ENCODE measurements around the gene TBCD.

The TBCD gene

DNA sequence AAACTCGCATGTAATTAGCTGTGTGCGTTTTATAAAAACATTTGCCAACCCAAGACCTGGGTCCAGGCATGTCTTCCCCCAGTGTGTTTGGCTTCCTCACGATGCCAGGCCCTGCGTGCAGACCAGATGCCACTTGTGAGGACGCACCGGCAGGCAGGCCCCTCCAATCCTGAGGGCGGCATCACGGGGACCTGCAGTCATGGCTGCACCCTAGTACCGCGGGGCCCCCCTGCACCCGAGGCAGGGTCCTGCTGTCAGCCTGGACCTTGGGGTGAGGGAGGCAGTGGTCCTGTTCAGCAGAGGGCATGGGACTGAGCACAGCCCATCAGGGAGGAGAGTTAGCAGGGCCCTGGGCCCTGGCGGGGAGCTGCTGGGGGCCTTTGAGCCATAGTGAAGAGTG, 143.2 kb downstream of the TBCD start:
- DNase-seq (ENCODE audit: low spot score in 2 of 2): no peak
- Histone ChIP-seq H3K4me3 (no peak overlapping the region), H3K9me3 (no peaks in the 10 kb centered on the region), H3K4me1 (no peaks in the 10 kb centered on the region), H3K27me3 (ENCODE audit: low read depth) (no peaks in the 10 kb centered on the region), H3K36me3 (replicated peaks) (peaks cover 67% of the 10 kb centered on the region)
- in situ Hi-C loops (cut with MboI; ENCODE audit: low sequenced_read_pairs): no loop called here

DNA sequence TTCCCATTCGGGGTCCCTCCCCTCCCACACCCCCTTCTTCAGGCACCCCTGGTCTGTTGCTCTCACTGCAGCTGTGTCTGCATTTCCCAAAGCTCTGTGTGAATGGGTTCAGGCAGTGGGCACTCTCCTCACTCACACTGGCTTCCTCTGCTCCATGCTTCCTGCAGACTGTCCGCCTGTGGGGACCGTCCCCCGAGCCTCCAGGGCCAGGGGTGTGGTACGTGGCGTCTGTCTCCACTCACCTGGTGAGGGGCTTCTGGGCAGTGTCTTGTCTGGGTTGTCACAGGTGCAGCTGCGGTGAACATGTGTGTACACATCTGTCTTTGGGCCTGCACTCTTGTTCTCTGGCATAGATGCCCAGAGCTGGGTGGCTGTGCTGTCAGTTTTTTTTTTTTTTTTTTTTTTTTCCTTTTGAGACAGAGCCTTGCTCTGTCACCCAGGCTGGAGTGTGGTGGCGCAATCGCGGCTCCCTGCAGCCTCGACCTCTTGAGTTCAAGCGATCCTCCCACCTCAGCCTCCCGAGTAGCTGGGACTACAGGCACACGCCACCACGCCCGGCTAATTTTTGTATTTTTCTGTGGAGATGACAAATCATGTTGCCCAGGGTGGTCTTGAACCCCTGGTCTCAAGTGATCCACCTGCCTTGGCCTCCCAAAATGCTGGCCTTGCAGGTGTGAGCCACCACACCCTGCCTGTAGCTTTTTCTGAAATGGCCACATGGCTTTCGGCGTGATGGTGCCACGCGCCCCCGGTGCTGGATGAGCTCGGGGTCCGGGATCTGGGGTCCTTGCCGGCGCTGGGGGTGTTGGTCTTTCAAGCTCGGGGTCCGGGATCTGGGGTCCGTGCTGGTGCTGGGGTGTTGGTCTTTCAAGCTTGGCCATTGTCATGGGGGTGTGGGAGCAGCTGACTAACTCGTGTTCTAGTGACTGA, 144.5 kb downstream of the TBCD start:
- Histone ChIP-seq H3K4me3 (no peak overlapping the region), H3K9me3 (no peaks in the 10 kb centered on the region), H3K27me3 (ENCODE audit: low read depth) (no peaks in the 10 kb centered on the region), H3K4me1 (no peaks in the 10 kb centered on the region), H3K36me3 (replicated peaks) (peaks cover 62% of the 10 kb centered on the region)
- no peak for DNase-seq (ENCODE audit: low spot score in 2 of 2)
- in situ Hi-C loops (cut with MboI; ENCODE audit: low sequenced_read_pairs): no loop called here

DNA sequence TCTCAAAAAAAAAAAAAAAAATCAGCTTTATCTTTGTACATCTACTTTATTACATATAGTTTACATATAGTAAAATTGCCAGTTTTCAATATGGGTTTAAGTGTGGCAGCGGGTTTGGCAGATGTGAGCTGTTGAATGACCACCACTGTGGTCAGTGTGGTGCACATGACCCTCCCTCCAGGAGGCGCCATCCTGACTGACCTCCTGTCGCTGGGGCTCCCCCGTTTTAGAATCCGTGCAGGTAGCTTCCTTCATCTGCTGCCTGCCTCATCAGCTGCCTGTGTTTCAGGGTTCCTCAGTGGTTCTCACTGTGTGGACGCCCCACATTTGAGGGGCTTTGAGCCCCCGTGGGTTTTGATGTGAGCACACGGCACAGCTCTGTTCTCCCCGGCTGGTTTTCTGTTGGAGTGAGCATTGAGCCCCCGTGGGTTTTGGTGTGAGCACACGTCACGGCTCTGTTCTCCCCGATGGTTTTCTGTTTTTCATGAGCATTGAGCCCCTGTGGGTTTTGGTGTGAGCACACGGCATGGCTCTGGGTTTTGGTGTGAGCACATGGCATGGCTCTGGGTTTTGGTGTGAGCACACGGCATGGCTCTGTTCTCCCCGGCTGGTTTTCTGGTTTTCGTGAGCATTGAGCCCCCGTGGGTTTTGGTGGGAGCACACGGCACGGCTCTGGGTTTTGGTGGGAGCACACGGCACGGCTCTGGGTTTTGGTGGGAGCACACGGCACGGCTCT, 145.8 kb downstream of the TBCD start:
- H3K9me3 ChIP-seq: no peaks in the 10 kb centered on the region
- in situ Hi-C loops (cut with MboI; ENCODE audit: low sequenced_read_pairs): no loop called here
- no peak overlapping the region for H3K4me3 ChIP-seq
- no peaks in the 10 kb centered on the region for H3K27me3 ChIP-seq (ENCODE audit: low read depth)
- DNase-seq (ENCODE audit: low spot score in 2 of 2): no peak
- H3K36me3 ChIP-seq (replicated peaks): peaks cover 65% of the 10 kb centered on the region
- no peaks in the 10 kb centered on the region for H3K4me1 ChIP-seq

DNA sequence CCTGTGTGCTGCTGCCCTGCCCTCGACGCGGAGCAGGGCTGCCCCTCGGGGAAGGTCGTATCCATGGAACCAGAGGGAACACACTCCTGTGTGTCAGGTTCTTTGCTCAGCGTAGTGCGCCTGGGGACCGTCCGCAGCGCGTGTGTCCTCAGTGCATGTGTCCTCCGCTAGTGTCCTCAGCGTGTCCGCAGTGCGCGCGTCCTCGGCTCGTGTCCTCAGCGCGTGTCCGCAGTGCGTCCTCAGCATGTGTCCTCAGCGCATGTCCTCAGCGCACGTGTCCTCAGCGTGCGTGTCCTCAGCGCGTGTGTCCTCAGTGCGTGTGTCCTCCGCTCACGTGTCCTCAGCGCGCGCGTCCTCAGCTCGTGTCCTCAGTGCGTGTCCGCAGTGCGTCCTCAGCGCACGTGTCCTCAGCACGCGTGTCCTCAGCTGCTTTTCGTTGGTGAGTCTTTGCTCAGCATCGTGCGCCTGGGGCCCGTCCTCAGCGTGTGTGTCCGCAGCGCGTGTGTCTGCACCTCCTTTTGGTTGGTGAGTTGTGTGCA, 147.2 kb downstream of the TBCD start:
- no peak for DNase-seq (ENCODE audit: low spot score in 2 of 2)
- no peaks in the 10 kb centered on the region for H3K9me3 ChIP-seq
- H3K4me3 ChIP-seq: no peak overlapping the region
- H3K27me3 ChIP-seq (ENCODE audit: low read depth): no peaks in the 10 kb centered on the region
- in situ Hi-C loops (cut with MboI; ENCODE audit: low sequenced_read_pairs): no loop called here
- no peaks in the 10 kb centered on the region for H3K4me1 ChIP-seq
- H3K36me3 ChIP-seq (replicated peaks): peaks cover 64% of the 10 kb centered on the region

DNA sequence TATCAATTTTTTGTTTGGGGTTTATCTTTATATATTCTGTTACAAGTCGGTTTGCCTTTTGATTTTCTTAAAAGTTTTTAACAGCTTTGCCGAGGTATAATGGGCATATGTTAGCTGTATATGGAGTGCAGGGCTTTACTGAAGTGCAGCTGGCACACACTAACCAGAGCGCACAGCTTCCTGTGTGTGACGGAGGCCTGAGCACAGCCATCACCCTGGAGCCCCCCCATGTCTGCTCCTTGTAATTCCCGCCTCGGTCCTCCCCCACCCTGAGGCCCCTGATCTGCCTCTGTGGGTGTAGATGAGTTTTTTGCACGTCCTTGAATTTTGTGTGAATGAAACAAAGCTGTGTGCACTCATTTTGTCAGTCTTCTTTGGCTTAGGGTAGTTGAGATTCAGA, 148.1 kb downstream of the TBCD start:
- H3K4me3 ChIP-seq: no peak overlapping the region
- no peak for DNase-seq (ENCODE audit: low spot score in 2 of 2)
- no peaks in the 10 kb centered on the region for H3K9me3 ChIP-seq
- H3K4me1 ChIP-seq: no peaks in the 10 kb centered on the region
- peaks cover 63% of the 10 kb centered on the region for H3K36me3 ChIP-seq (replicated peaks)
- H3K27me3 ChIP-seq (ENCODE audit: low read depth): no peaks in the 10 kb centered on the region
- in situ Hi-C loops (cut with MboI; ENCODE audit: low sequenced_read_pairs): no loop called here

DNA sequence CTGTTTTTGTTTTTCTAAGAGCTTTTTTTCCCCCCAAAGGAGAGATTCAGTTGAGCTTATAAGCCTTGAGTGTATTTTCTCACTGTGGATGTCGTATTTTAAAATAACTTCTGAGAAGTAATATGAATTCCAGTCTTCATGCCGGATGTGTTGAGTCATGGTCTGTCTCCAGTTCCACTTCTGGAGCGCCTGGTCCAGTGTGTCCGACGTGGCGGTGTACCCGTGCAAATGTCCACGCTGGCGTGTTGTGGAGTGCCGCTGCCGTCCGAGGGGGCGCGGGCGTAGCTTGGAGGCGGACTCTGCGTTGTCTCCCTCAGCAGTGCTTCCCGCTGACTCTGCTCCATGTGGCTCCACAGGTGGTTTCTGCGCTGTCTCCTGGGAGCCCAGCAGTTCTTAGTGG, 148.9 kb downstream of the TBCD start:
- no peak for DNase-seq (ENCODE audit: low spot score in 2 of 2)
- in situ Hi-C loops (cut with MboI; ENCODE audit: low sequenced_read_pairs): no loop called here
- Histone ChIP-seq H3K4me1 (no peaks in the 10 kb centered on the region), H3K36me3 (replicated peaks) (peaks cover 58% of the 10 kb centered on the region), H3K27me3 (ENCODE audit: low read depth) (no peaks in the 10 kb centered on the region), H3K4me3 (no peak overlapping the region), H3K9me3 (no peaks in the 10 kb centered on the region)

DNA sequence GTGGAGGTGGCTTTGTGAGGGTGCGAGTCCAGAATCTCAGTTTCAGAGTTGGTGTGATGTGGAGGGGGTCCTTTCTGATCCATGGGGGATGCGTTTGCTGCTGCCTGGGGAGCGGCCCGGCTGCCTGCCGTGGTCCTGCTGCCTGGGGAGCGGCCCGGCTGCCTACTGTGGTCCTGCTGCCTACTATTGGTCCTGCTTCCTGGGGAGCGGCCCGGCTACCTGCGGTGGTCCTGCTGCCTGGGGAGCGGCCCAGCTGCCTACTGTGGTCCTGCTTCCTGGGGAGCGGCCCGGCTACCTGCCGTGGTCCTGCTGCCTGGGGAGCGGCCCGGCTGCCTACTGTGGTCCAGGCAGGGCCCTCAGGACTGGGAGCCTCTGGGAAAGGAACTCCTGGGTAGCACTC, 149.5 kb downstream of the TBCD start:
- H3K9me3 ChIP-seq: no peaks in the 10 kb centered on the region
- H3K27me3 ChIP-seq (ENCODE audit: low read depth): no peaks in the 10 kb centered on the region
- no peak for DNase-seq (ENCODE audit: low spot score in 2 of 2)
- in situ Hi-C loops (cut with MboI; ENCODE audit: low sequenced_read_pairs): no loop called here
- H3K36me3 ChIP-seq (replicated peaks): peaks cover 60% of the 10 kb centered on the region
- H3K4me3 ChIP-seq: no peak overlapping the region
- no peaks in the 10 kb centered on the region for H3K4me1 ChIP-seq

DNA sequence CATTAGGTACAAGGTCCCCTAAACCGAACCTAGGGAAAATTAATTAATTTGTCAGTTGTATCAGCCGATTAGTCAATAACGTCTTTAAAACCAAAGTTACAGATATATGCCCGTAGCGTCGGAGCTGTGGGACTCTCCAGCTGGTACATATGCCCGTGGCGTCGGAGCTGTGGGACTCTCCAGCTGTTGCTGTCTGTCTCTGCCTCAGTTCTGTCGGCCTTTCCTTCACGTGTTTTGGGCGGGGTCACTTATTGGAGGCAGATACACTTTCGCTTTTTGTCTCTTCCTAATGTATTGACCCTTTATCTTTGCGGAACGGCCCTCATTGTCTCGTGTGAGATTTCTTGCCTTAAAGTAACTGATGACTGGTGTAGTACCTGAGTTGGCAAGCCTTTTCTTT, 150.0 kb downstream of the TBCD start:
- Histone ChIP-seq H3K36me3 (replicated peaks) (peaks cover 61% of the 10 kb centered on the region), H3K9me3 (no peaks in the 10 kb centered on the region), H3K4me3 (no peak overlapping the region), H3K4me1 (no peaks in the 10 kb centered on the region), H3K27me3 (ENCODE audit: low read depth) (no peaks in the 10 kb centered on the region)
- DNase-seq (ENCODE audit: low spot score in 2 of 2): no peak
- in situ Hi-C loops (cut with MboI; ENCODE audit: low sequenced_read_pairs): no loop called here

DNA sequence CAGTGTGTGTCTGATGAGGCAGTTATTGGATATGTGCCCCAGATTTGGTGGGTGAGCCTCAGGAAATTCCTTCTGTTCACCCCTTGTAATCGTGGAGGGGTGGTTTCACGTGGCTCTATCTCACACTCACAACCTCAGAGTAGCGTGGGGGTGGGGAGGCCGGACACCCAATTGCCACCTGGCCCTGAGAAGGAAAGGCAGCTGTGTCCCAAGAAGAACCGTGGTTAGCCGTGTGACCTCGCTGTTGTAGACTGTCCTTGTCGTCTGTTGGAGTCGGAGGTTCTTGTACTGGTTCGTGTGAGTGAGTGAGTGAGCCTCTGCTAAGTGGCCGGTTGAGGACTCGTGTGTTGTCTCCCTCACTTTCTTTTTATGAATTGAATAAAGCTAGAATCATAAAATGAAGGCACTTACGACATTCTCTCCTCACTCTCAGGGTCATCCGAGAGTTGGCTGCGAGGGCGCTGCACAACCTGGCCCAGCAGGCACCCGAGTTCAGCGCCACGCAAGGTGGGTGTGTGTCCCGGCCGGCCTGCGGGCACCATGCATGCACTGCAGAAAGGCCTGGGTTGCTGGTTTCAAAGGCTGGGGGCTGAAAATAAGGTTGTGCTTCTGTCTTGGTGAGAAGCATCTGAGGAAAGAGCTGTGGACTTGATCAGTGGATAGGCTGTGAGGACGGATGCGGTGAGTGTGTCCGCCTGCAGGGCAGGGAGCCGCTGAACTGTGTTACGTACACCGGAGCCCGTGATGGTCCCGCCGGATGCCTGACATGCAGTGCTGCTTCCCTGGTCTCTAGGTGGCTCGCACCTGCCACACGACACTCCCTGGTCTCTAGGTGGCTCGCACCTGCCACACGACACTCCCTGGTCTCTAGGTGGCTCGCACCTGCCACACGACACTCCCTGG, 151.4 kb downstream of the TBCD start:
- H3K4me1 ChIP-seq: no peaks in the 10 kb centered on the region
- DNase-seq (ENCODE audit: low spot score in 2 of 2): no peak
- H3K27me3 ChIP-seq (ENCODE audit: low read depth): no peaks in the 10 kb centered on the region
- in situ Hi-C loops (cut with MboI; ENCODE audit: low sequenced_read_pairs): no loop called here
- H3K4me3 ChIP-seq: no peak overlapping the region
- no peaks in the 10 kb centered on the region for H3K9me3 ChIP-seq
- peaks cover 73% of the 10 kb centered on the region for H3K36me3 ChIP-seq (replicated peaks)

DNA sequence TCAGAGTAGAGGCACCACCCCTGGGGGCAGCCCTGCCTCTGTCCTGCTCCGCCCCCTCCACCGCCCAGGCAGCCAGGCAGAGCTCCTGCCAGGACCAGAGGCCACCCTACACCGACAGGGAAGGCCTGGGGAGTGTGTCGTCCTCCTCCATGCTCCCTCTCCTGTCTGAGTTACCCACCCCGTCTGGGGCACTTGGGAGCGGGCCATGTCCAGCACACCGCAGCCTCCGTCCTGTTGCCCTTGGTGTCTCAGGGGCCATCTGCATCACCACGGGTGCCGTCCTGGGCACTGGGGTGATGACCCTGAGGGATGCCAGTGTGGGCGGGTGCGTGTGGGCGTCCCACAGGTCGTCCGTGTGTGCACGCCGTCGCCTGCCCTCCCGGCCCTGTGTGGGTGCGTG, 153.3 kb downstream of the TBCD start:
- H3K36me3 ChIP-seq (replicated peaks): peaks cover 69% of the 10 kb centered on the region
- no peak overlapping the region for H3K4me3 ChIP-seq
- H3K27me3 ChIP-seq (ENCODE audit: low read depth): no peaks in the 10 kb centered on the region
- H3K9me3 ChIP-seq: no peaks in the 10 kb centered on the region
- H3K4me1 ChIP-seq: no peaks in the 10 kb centered on the region
- no peak for DNase-seq (ENCODE audit: low spot score in 2 of 2)
- in situ Hi-C loops (cut with MboI; ENCODE audit: low sequenced_read_pairs): no loop called here

DNA sequence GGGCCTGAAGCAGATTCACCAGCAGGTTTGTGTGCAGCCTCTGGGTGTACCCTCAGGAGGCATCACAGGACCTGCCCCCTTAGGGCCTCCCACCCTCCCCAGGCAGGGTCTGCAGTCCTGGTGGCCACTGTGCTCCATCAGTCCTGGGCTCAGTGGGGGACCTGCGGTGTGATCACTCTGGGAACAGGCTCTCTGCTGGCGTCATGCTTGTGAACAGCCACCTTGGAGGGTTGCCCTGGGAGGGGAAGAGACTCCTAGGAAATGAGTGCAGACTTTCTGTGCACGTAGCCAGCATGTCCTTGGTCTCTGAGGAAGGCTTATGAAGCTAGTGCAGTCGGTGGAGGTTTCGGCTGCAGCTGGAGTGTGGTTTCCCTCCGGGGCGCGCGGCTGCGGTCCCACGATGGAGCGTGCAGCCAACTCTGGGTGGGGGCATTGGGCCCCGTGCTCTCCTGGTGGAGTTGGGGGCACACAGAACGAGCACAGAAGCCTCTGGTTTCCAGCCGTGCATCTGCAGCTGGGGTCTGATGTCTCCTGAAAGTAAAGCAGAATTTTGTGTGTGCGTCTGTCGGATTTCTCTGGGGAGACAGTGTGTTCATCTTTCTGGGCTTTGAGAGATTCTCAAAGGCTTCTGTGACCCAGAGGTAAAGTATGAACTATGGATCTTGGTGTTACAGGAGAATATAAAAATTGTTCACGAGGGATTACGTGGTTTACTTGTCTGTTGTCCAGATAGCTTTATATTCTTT, 156.1 kb downstream of the TBCD start:
- in situ Hi-C loops (cut with MboI; ENCODE audit: low sequenced_read_pairs): no loop called here
- no peaks in the 10 kb centered on the region for H3K9me3 ChIP-seq
- H3K4me1 ChIP-seq: no peaks in the 10 kb centered on the region
- no peak for DNase-seq (ENCODE audit: low spot score in 2 of 2)
- no peak overlapping the region for H3K4me3 ChIP-seq
- H3K27me3 ChIP-seq (ENCODE audit: low read depth): no peaks in the 10 kb centered on the region
- H3K36me3 ChIP-seq (replicated peaks): peaks cover 73% of the 10 kb centered on the region

DNA sequence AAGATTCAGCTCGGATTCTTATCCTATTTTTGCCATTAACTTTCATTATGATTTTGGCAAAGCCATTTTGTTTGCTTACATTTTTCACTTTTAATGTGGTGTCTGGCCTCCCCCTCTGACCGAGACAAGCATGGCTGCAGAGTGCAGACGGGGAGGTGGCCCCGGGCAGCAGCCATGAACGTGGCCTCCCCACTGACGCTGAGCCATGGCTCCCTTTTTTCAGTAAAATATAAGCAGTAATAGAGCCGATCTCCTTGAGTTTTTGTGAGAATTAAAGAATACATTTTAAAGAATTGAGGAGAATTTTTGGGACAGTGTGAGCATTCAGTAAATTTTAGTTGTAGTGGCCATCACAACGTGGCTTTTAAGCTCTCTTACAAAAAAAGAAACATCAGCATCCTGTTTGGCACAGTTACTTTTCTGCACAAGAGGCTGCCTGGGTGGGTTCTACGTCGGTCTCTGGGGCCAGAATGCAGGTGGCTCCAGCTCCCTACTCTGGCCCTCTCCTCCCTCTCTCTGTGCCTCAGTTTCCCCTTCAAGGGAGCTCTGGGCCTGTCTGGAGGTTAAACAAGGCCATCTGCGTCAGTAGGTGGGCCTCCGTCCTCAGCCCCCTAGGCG, 156.8 kb downstream of the TBCD start:
- H3K4me1 ChIP-seq: no peaks in the 10 kb centered on the region
- no peak overlapping the region for H3K4me3 ChIP-seq
- DNase-seq (ENCODE audit: low spot score in 2 of 2): no peak
- H3K9me3 ChIP-seq: no peaks in the 10 kb centered on the region
- peaks cover 75% of the 10 kb centered on the region for H3K36me3 ChIP-seq (replicated peaks)
- no peaks in the 10 kb centered on the region for H3K27me3 ChIP-seq (ENCODE audit: low read depth)
- in situ Hi-C loops (cut with MboI; ENCODE audit: low sequenced_read_pairs): no loop called here

Measured in HAP-1 (cell line).